ENCODE data around the gene PTGR2. TPM values are rescaled to one million over a fixed set of nuclear protein-coding genes. Genes with fewer than 3 reads are reported as not detected.
"Not testable (repeated sequence)": the region's sequence is repeated elsewhere in the genome, so short reads cannot be mapped to it uniquely, and the experiment has no call there.

The PTGR2 gene
- total RNA-seq, 1 experiment from 2014 or later, result 12.0 TPM

GRCh38 chr14:73833034-73833433 is 18.6 kb upstream of the PTGR2 start:
- intact Hi-C loops (cut with micrococcal nuclease; ENCODE audit: unreplicated experiment), result no loop called here
- no peaks in the 10 kb centered on the region for H3K27me3 Mint-ChIP-seq (ENCODE audit: unreplicated experiment)
- H3K27ac Mint-ChIP-seq (ENCODE audit: unreplicated experiment), result no peak overlapping the region
- no peak overlapping the region for H3K4me3 Mint-ChIP-seq (ENCODE audit: low read depth, unreplicated experiment)
- DNase-seq, result no peak
- no TSS peak for BruUV-seq (replicated peaks)
- CTCF ChIA-PET, result no interaction called here
- no peak for TF ChIP-seq CTCF (IDR thresholded peaks at IDR 0.05; ENCODE audit: unreplicated experiment)
- H3K36me3 Mint-ChIP-seq (ENCODE audit: insufficient read depth, unreplicated experiment), result no peaks in the 10 kb centered on the region
- H3K9me3 Mint-ChIP-seq (ENCODE audit: low read depth, unreplicated experiment), result no peaks in the 10 kb centered on the region
- peaks cover 11% of the 10 kb centered on the region for H3K4me1 Mint-ChIP-seq (ENCODE audit: low read depth, unreplicated experiment)

- TF ChIP-seq CTCF (IDR thresholded peaks at IDR 0.05; ENCODE audit: unreplicated experiment), result no peak
- no peaks in the 10 kb centered on the region for H3K9me3 Mint-ChIP-seq (ENCODE audit: low read depth, unreplicated experiment)
- H3K27me3 Mint-ChIP-seq (ENCODE audit: unreplicated experiment), result no peaks in the 10 kb centered on the region
- H3K4me1 Mint-ChIP-seq (ENCODE audit: low read depth, unreplicated experiment), result peaks cover 15% of the 10 kb centered on the region
- BruUV-seq (replicated peaks), result no TSS peak
- H3K27ac Mint-ChIP-seq (ENCODE audit: unreplicated experiment), result no peak overlapping the region
- no peaks in the 10 kb centered on the region for H3K36me3 Mint-ChIP-seq (ENCODE audit: insufficient read depth, unreplicated experiment)
- DNase-seq, result peak; percentile 8
- intact Hi-C loops (cut with micrococcal nuclease; ENCODE audit: unreplicated experiment), result no loop called here
- CTCF ChIA-PET, result no interaction called here
- no peak overlapping the region for H3K4me3 Mint-ChIP-seq (ENCODE audit: low read depth, unreplicated experiment)
Measured at GRCh38 chr14:73833530-73834260, 17.9 kb upstream of the PTGR2 start.

DNA sequence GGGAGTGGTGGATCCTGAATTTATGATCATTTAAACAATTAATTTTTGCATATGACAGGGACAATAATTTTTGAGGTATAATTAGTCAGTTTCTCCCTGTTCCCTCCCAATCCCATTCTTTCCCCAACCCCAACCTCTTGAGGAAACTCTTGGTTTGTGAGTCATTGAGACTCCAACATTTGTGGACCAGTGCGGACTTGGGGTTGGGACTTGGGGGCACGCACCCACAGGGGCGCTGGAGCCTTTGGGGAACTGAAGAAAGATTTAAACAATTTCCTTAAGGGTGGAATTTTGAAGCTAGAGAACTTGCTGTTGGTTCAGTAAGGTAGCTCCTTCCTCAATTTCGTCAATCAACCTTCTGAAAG is 17.4 kb upstream of the PTGR2 start:
- H3K4me1 Mint-ChIP-seq (ENCODE audit: low read depth, unreplicated experiment), result peaks cover 20% of the 10 kb centered on the region
- no peak overlapping the region for H3K4me3 Mint-ChIP-seq (ENCODE audit: low read depth, unreplicated experiment)
- intact Hi-C loops (cut with micrococcal nuclease; ENCODE audit: unreplicated experiment), result no loop called here
- H3K27ac Mint-ChIP-seq (ENCODE audit: unreplicated experiment), result no peak overlapping the region
- DNase-seq, result no peak
- no peaks in the 10 kb centered on the region for H3K9me3 Mint-ChIP-seq (ENCODE audit: low read depth, unreplicated experiment)
- no peak for TF ChIP-seq CTCF (IDR thresholded peaks at IDR 0.05; ENCODE audit: unreplicated experiment)
- CTCF ChIA-PET, result no interaction called here
- no peaks in the 10 kb centered on the region for H3K27me3 Mint-ChIP-seq (ENCODE audit: unreplicated experiment)
- H3K36me3 Mint-ChIP-seq (ENCODE audit: insufficient read depth, unreplicated experiment), result no peaks in the 10 kb centered on the region
- BruUV-seq (replicated peaks), result no TSS peak

GRCh38 chr14:73838293-73839034 is 13.2 kb upstream of the PTGR2 start:
- H3K27me3 Mint-ChIP-seq (ENCODE audit: unreplicated experiment); BruUV-seq (replicated peaks); H3K4me3 Mint-ChIP-seq (ENCODE audit: low read depth, unreplicated experiment); intact Hi-C loops (cut with micrococcal nuclease; ENCODE audit: unreplicated experiment); DNase-seq; H3K36me3 Mint-ChIP-seq (ENCODE audit: insufficient read depth, unreplicated experiment); H3K4me1 Mint-ChIP-seq (ENCODE audit: low read depth, unreplicated experiment); H3K9me3 Mint-ChIP-seq (ENCODE audit: low read depth, unreplicated experiment): not testable (repeated sequence)
- CTCF ChIA-PET, result interaction anchor here (0.6 kb wide), 1 partner anchor 210 kb away, joined by 3 read pairs; no protein-coding TSS in a partner anchor
- H3K27ac Mint-ChIP-seq (ENCODE audit: unreplicated experiment), result peak overlapping the region; percentile 30

DNA sequence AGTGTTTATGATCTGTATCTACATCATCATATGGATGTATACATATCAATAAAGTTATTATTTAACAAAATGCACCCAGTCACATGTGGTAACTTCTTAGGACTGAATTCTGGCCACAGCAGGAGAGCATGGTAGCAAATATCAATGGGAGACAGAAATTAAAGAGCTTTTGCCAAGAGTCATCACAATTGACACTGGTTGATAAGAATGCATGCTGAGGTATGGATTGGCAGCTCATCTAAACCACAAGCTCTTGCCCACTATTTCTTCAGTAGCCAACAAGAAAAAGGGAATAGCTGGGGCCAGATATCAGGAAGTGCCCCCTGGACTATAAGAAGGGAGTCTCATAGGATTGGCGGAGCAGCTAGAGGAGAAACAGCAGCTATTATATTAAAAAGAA is 9.4 kb upstream of the PTGR2 start:
- no peak for TF ChIP-seq CTCF (IDR thresholded peaks at IDR 0.05; ENCODE audit: unreplicated experiment)
- Mint-ChIP-seq H3K27me3 (ENCODE audit: unreplicated experiment) (no peaks in the 10 kb centered on the region), H3K4me3 (ENCODE audit: low read depth, unreplicated experiment) (no peak overlapping the region), H3K36me3 (ENCODE audit: insufficient read depth, unreplicated experiment) (no peaks in the 10 kb centered on the region), H3K4me1 (ENCODE audit: low read depth, unreplicated experiment) (peaks cover 9% of the 10 kb centered on the region), H3K9me3 (ENCODE audit: low read depth, unreplicated experiment) (no peaks in the 10 kb centered on the region), H3K27ac (ENCODE audit: unreplicated experiment) (no peak overlapping the region)
- no peak for DNase-seq
- CTCF ChIA-PET, result interaction anchor here (0.8 kb wide), 1 partner anchor 10 kb away, joined by 3 read pairs; the partner anchor contains the start of gene PTGR2
- intact Hi-C loops (cut with micrococcal nuclease; ENCODE audit: unreplicated experiment), result no loop called here
- BruUV-seq (replicated peaks), result no TSS peak

Data from Calu3 (cell line).